Thymus (tissue), 11 donors: ENCODE data around the gene MBLAC1. TPM values are rescaled to one million over a fixed set of nuclear protein-coding genes. Genes with fewer than 3 reads are reported as not detected.
"Not testable (repeated sequence)": the region's sequence is repeated elsewhere in the genome, so short reads cannot be mapped to it uniquely, and the experiment has no call there.

Experiments
- DNase-seq, 9 donors: peaks; one replicate each; pipeline ENCODE4 v3.0.0-alpha.2; 2013; ENCODE audit warnings: low spot score in 9 of 9, low read depth in 6 of 9, missing footprints in 1 of 9
- H3K27ac ChIP-seq, 2 donors: one replicate each; pipeline ENCODE4 v1.5.1; 2013; ENCODE audit warnings: control low read depth in 1 of 2, low read depth in 1 of 2, low read length in 1 of 2, mild to moderate bottlenecking in 1 of 2, moderate library complexity in 1 of 2
- H3K27me3 ChIP-seq, 2 donors: one replicate each; pipeline ENCODE4 v1.5.1; 2013; ENCODE audit warnings: low read length in 1 of 2; ENCODE audit not compliant: control insufficient read depth in 2 of 2, insufficient read depth in 1 of 2
- H3K36me3 ChIP-seq, 2 donors: one replicate each; pipeline ENCODE4 v1.5.1; 2013; ENCODE audit warnings: low read length in 1 of 2, mild to moderate bottlenecking in 1 of 2, moderate library complexity in 1 of 2; ENCODE audit not compliant: control insufficient read depth in 2 of 2, insufficient read depth in 2 of 2
- H3K4me1 ChIP-seq, 2 donors: one replicate each; pipeline ENCODE4 v1.5.1; 2013; ENCODE audit warnings: low read length in 2 of 2; ENCODE audit not compliant: control insufficient read depth in 2 of 2, insufficient read depth in 2 of 2
- H3K4me3 ChIP-seq, 2 donors: one replicate each; pipeline ENCODE4 v1.5.1; 2013; ENCODE audit warnings: low read length in 2 of 2, control low read depth in 1 of 2, mild to moderate bottlenecking in 1 of 2
- H3K9me3 ChIP-seq, 2 donors: one replicate each; pipeline ENCODE4 v1.5.1; 2013; ENCODE audit warnings: low read length in 1 of 2, mild to moderate bottlenecking in 1 of 2; ENCODE audit not compliant: control insufficient read depth in 2 of 2, insufficient read depth in 1 of 2
- WGBS: extraction: QIAGEN DNeasy Blood & Tissue Kit; methylation state at CpG from one replicate; pipeline ENCODE4 v1.1.7; 2013; 5-methylcytosine and 5-hydroxymethylcytosine counted together
- polyA plus RNA-seq: library from polyadenylated mRNA; stranded (reverse); fragments of 200-250 nt; gene quantifications from one replicate; pipeline ENCODE4 v1.2.3, GENCODE V29; 2013
- total RNA-seq: library from RNA; stranded (reverse); fragments of 120-200 nt; gene quantifications from one replicate; pipeline ENCODE4 v1.2.4, GENCODE V29; 2013
- donor health status: healthy.

MBLAC1 gene
- total and polyA plus RNA-seq, 2 donors, result 2.0 to 3.1 TPM

DNA sequence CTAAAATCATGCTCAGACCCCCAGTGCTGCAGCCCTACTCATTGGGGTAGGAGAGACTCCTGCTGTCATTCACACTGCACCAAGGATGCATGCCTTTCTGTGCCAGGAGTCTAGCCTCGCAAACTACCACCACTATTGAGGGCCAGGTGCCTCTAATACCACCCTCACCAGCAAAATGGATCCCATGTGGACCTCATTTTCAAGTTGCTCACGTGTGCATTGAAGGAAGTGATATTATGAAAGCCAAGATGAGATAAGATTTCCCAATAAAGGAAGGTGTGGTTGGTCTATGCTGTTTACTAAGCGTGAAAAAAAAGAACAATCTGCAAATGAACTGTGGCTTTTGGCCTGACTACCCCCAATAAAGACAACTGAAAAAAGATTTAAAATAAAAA lies 14.8 kb downstream of the MBLAC1 start:
- Histone ChIP-seq H3K27me3 (no peaks in the 10 kb centered on the region), H3K4me3 (no peak overlapping the region), H3K36me3 (no peaks in the 10 kb centered on the region), H3K27ac (no peak overlapping the region), H3K4me1 (peaks cover 4 to 15% of the 10 kb centered on the region in 2 donors), H3K9me3 (no peaks in the 10 kb centered on the region)
- WGBS, result 65% methylated on average over 3 of the region's 3 CpGs
- DNase-seq, result no peak

DNA sequence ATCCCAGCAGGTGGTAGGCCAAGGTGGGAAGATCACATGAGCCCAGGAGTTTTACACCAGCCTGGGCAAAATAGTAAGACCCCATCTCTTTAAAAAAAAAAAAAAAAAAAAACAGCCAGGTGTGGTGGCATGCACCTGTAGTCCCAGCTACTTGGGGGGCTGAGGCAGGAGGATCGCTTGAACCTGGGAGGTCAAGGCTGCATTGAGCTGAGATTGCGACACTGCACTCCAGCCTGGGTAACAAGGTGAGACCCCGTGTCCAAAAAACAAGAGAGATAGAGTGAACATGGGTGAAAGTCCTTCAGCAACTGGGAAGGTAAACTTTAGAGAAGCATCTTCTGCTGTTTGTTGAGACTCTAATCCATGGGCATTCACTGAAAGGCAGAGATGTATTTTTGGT lies 15.7 kb downstream of the MBLAC1 start:
- H3K36me3 ChIP-seq, result no peaks in the 10 kb centered on the region
- no peak for DNase-seq
- H3K27ac ChIP-seq, result no peak overlapping the region
- H3K9me3 ChIP-seq, result no peaks in the 10 kb centered on the region
- no peaks in the 10 kb centered on the region for H3K27me3 ChIP-seq
- H3K4me1 ChIP-seq, result peaks cover 4 to 15% of the 10 kb centered on the region in 2 donors
- WGBS, result 98% methylated on average over 3 of the region's 3 CpGs
- H3K4me3 ChIP-seq, result no peak overlapping the region

DNA sequence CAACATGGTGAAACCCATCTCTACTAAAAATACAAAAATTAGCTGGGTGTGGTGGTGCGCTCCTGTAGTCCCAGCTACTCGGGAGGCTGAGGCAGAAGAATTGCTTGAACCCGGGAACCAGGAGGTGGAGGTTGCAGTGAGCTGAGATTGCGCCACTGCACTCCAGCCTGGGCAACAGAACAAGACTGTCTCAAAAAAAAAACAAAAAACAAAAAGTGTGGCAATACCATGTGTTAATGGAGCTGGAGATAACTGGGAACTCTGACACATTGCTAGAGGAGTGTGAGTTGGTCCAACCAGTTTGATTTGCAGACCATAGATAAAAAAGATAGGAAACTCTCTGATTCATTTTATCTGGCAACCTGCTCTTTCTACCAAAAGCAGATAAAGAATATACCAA lies 19.6 kb downstream of the MBLAC1 start:
- H3K36me3 ChIP-seq, H3K27me3 ChIP-seq, H3K9me3 ChIP-seq, DNase-seq, H3K27ac ChIP-seq, H3K4me3 ChIP-seq: not testable (repeated sequence)
- WGBS, result 98% methylated on average over 4 of the region's 4 CpGs
- peaks cover 9 to 19% of the 10 kb centered on the region in 2 donors for H3K4me1 ChIP-seq

DNA sequence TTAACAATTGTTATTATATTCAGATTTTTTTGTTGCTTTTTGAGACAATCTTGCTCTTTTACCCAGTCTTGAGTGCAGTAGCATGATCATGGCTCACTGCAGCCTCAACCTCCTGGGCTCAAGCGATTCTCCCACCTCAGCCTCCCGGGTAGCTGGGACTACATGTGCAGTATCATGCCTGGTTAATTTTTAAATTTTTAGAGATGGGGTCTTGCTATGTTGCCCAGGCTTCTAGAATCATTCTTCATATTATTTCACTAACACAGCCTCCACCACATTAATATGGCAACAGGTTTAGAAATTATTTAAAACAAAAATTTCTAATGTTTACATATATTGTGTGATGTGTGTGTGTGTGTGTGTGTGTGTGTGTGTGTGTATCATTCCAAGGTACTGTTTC lies 20.5 kb downstream of the MBLAC1 start:
- Histone ChIP-seq H3K4me3 (no peak overlapping the region), H3K27ac (no peak overlapping the region), H3K4me1 (peaks cover 9 to 20% of the 10 kb centered on the region in 2 donors), H3K36me3 (peaks cover 0 to 6% of the 10 kb centered on the region in 2 donors), H3K9me3 (no peaks in the 10 kb centered on the region), H3K27me3 (no peaks in the 10 kb centered on the region)
- WGBS, result over 99% methylated on average over 2 of the region's 2 CpGs
- no peak for DNase-seq

DNA sequence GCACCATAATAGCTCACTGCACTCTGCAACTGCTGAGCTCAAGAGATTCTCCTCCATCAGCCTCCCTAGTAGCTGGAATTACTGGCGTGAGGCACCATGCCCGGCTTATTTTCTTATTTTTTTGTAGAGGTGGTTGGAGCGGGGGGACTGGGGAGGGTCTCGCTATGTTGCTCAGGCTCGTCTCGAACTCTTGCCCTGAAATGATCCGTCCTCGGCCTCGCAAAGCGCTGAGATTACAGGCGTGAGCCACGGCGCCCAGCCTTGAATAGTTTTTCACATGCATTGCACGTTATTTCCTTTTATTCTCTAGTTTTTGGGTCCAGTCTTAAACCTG lies 21.4 kb downstream of the MBLAC1 start:
- Histone ChIP-seq H3K4me3 (peak overlapping the region; percentile 60 to 78), H3K9me3 (no peaks in the 10 kb centered on the region), H3K4me1 (peaks cover 9 to 20% of the 10 kb centered on the region in 2 donors), H3K27me3 (no peaks in the 10 kb centered on the region), H3K36me3 (peaks cover 2 to 15% of the 10 kb centered on the region in 2 donors), H3K27ac (peak overlapping the region; percentile 93 to 94)
- DNase-seq, result no peak
- 20% methylated on average over 14 of the region's 14 CpGs for WGBS

DNA sequence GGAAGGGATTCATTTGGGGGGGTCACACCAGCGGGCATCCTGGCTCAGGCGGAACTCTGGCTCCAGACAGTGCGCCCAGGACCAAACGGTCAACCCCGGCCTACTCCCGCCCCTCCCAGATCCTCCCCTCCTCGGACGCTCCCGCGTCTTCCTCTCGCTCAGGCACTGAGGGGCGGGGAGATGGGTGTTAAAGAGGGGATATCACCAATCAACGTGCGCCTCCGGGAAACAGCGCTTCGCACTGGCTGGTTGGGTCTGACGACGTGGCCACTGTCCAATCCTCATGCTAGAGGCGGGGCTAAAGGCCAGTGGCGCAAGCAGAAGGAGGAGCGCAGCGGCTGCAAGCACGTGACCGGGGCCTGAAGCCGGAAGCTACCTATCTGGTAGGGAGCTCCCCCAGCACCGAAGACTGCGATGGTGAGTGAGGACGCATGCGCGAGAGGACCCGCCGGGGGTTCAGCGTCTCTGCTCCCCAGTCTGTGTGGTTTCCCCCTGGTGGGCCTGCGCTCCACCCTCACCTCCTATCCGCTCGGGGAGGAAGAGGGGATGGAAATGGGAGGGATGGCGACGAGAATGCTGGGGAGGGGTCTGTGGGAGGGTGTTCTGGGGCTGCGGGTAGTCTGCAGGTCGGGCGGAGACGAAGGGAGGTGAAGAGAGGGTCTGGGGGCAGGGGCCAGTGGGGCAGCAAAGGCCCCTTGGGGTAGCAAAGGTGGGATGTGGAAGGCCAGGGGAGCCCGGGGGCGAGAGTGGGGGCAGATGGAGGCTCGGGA lies 22.0 kb downstream of the MBLAC1 start, which contains the start of gene LAMTOR4:
TSS of gene LAMTOR4 (plus strand) at position 360 of the 770 bp plus-strand sequence. CDS start at position 415, 55 bp downstream.
- H3K36me3 ChIP-seq, result peaks cover 7 to 20% of the 10 kb centered on the region in 2 donors
- H3K27ac ChIP-seq, result peak within 1 kb of the TSS; percentile 93 to 94
- peak within 1 kb of the TSS; percentile 75 to 78 for H3K4me3 ChIP-seq
- under 1% methylated on average over 46 of the region's 46 CpGs for WGBS
- H3K27me3 ChIP-seq, result no peaks in the 10 kb centered on the region
- no peaks in the 10 kb centered on the region for H3K9me3 ChIP-seq
- peaks cover 9 to 20% of the 10 kb centered on the region in 2 donors for H3K4me1 ChIP-seq
- DNase-seq, result peak; percentile 89 to 99 (median 97)

DNA sequence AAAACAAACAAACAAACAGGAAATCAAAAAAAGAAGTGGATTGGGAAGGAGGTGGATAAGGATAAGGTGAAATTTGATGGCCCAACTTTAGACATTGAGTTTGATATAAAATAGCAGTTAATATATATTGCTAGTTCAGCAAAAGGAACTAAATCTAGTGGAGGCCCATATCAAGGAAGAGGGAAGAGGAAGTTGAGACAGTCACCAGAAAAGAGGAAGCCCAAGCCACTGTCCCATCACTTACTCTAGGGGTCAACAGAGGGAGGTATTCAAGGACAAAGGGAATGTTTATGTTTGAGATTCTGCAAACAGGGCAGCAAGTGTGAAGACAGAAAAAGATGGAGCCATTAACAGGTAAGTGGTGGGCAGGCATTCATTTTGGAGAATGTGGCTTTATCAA lies 25.6 kb downstream of the MBLAC1 start:
- Histone ChIP-seq H3K36me3 (peaks cover 41 to 57% of the 10 kb centered on the region in 2 donors), H3K27ac (no peak overlapping the region), H3K4me3 (no peak overlapping the region), H3K9me3 (no peaks in the 10 kb centered on the region), H3K27me3 (no peaks in the 10 kb centered on the region), H3K4me1 (peaks cover 10 to 35% of the 10 kb centered on the region in 2 donors)
- no peak for DNase-seq

DNA sequence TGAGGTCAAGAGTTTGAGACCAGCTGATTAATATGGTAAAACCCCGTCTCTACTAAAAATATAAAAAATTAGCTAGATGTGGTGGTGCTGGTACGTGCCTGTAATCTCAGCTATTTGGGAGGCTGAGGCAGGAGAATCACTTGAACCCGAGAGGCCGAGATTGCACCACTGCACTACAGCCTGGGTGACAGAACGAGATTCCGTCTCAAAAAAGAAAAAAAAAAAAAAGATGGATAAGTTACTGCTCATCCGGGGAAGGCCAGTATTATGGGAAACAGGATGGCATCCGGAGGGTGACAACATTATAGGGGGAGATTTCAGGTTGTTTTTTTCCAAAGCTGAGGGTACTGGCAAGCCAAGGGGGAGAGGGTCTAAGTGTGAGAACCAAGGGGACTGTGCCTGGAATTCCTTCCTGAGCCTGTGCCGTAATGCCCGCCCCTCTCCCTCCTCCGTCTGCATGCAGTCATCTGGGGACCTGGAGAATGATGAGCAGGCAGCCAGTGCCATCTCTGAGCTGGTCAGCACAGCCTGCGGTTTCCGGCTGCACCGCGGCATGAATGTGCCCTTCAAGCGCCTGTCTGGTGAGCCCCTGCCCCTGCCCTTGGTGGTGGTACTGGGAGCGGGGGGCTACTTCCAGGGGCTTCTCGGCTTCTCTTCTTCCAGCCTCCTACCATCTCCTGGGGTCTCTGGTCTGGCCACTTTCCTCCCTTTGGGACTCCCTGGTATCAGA lies 26.3 kb downstream of the MBLAC1 start:
- no peak overlapping the region for H3K4me3 ChIP-seq
- H3K4me1 ChIP-seq, result peaks cover 12 to 37% of the 10 kb centered on the region in 2 donors
- peaks cover 46 to 57% of the 10 kb centered on the region in 2 donors for H3K36me3 ChIP-seq
- no peak for DNase-seq
- no peaks in the 10 kb centered on the region for H3K27me3 ChIP-seq
- H3K27ac ChIP-seq, result no peak overlapping the region
- no peaks in the 10 kb centered on the region for H3K9me3 ChIP-seq
- 98% methylated on average over 18 of the region's 18 CpGs for WGBS
